DND-41 (cell line): ENCODE results near the gene MRPL33.

ENCODE experiments used
- ATAC-seq: fragments of 200-7000 bp; cut with Tn5 transposase; 3 replicates; pipeline ENCODE4 v1.9.1; 2021; ENCODE audit warnings: low read depth; ENCODE audit not compliant: insufficient read depth
- DNase-seq: peaks from one replicate; pipeline ENCODE4 v3.0.0-alpha.2; 2020
- H2AFZ ChIP-seq: 2 replicates; pipeline ENCODE4 v1.6.0; 2012; ENCODE audit warnings: low read depth, low read length
- H3K27ac ChIP-seq: 2 replicates; pipeline ENCODE4 v1.5.1; 2012; ENCODE audit warnings: low read length, inconsistent platforms
- H3K27me3 ChIP-seq: fragments of 200-600 bp; sonication (generic); 2 replicates; pipeline ENCODE4 v1.6.0; 2012; ENCODE audit warnings: low read length, mild to moderate bottlenecking, inconsistent platforms; ENCODE audit not compliant: insufficient read depth, poor library complexity
- H3K36me3 ChIP-seq: 2 replicates; pipeline ENCODE4 v1.5.1; 2012; ENCODE audit warnings: low read length, inconsistent platforms; ENCODE audit not compliant: insufficient read depth
- H3K4me1 ChIP-seq: 2 replicates; pipeline ENCODE4 v1.5.1; 2012; ENCODE audit warnings: mild to moderate bottlenecking, low read length; ENCODE audit not compliant: insufficient read depth
- H3K4me2 ChIP-seq: 2 replicates; pipeline ENCODE4 v1.6.0; 2012; ENCODE audit warnings: mild to moderate bottlenecking, moderate library complexity, low read length, inconsistent platforms; ENCODE audit not compliant: insufficient read depth
- H3K4me3 ChIP-seq, 2 experiments: fragments of 200-600 bp in 1 of 2; shearing (Covaris generic) in 1 of 2; 2 replicates each; pipeline ENCODE4 v1.5.1; 2012 to 2016; ENCODE audit warnings: inconsistent platforms in 2 of 2, low read length in 2 of 2, mild to moderate bottlenecking in 2 of 2, low read depth in 1 of 2, moderate library complexity in 1 of 2
- H3K79me2 ChIP-seq: 2 replicates; pipeline ENCODE4 v1.6.0; 2012; ENCODE audit warnings: low read length, inconsistent platforms; ENCODE audit not compliant: insufficient read depth
- H3K9ac ChIP-seq: 2 replicates; pipeline ENCODE4 v1.6.0; 2012; ENCODE audit warnings: low read depth, mild to moderate bottlenecking, inconsistent platforms, low read length, moderate library complexity
- H3K9me3 ChIP-seq: 2 replicates; pipeline ENCODE4 v1.5.1; 2012; ENCODE audit warnings: low read length, moderate library complexity, mild to moderate bottlenecking, inconsistent platforms; ENCODE audit not compliant: insufficient read depth, severe bottlenecking
- H4K20me1 ChIP-seq: 2 replicates; pipeline ENCODE4 v1.6.0; 2012; ENCODE audit warnings: low read length; ENCODE audit not compliant: insufficient read depth
- CTCF ChIP-seq: IDR thresholded peaks from 2 replicates; pipeline ENCODE4 v1.5.1; 2012; ENCODE audit warnings: borderline replicate concordance, low read length, moderate library complexity, mild to moderate bottlenecking; ENCODE audit not compliant: poor library complexity, severe bottlenecking; ENCODE audit errors: extremely low read depth
- EZH2 ChIP-seq: IDR thresholded peaks from 3 replicates; pipeline ENCODE4 v1.6.1; 2012; ENCODE audit warnings: borderline replicate concordance, low read depth, mild to moderate bottlenecking, moderate library complexity, low read length, inconsistent platforms; ENCODE audit not compliant: severe bottlenecking

Gene MRPL33

GRCh38 chr2:27796791-27797765, 25.6 kb downstream of the MRPL33 start:
- no peaks in the 10 kb centered on the region for H3K9me3 ChIP-seq
- no peaks in the 10 kb centered on the region for H3K27me3 ChIP-seq
- H3K4me2 ChIP-seq, result no peak overlapping the region
- H4K20me1 ChIP-seq, result no peaks in the 10 kb centered on the region
- no peak overlapping the region for H2AFZ ChIP-seq
- DNase-seq, result no peak
- no peak for ATAC-seq
- no peak overlapping the region for H3K4me3 ChIP-seq
- H3K4me1 ChIP-seq, result no peaks in the 10 kb centered on the region
- H3K79me2 ChIP-seq, result no peaks in the 10 kb centered on the region
- H3K36me3 ChIP-seq, result no peaks in the 10 kb centered on the region
- no peak overlapping the region for H3K9ac ChIP-seq
- no peak for TF ChIP-seq EZH2
- H3K27ac ChIP-seq, result no peak overlapping the region

- DNase-seq (no peak), ATAC-seq (no peak)
- TF ChIP-seq CTCF (no peak), EZH2 (no peak)
- Histone ChIP-seq H3K36me3 (no peaks in the 10 kb centered on the region), H3K9ac (no peak overlapping the region), H3K4me2 (no peak overlapping the region), H3K27me3 (no peaks in the 10 kb centered on the region), H4K20me1 (no peaks in the 10 kb centered on the region), H3K9me3 (no peaks in the 10 kb centered on the region), H3K79me2 (no peaks in the 10 kb centered on the region), H2AFZ (no peak overlapping the region), H3K27ac (no peak overlapping the region), H3K4me3 (no peak overlapping the region), H3K4me1 (no peaks in the 10 kb centered on the region)
These were observed 26.3 kb downstream of the MRPL33 start for GRCh38 chr2:27797841-27798240.

- Histone ChIP-seq H3K4me2 (no peak overlapping the region), H3K4me3 (no peak overlapping the region), H3K79me2 (no peaks in the 10 kb centered on the region), H4K20me1 (no peaks in the 10 kb centered on the region), H3K36me3 (no peaks in the 10 kb centered on the region), H3K27ac (no peak overlapping the region), H3K9me3 (no peaks in the 10 kb centered on the region), H3K4me1 (no peaks in the 10 kb centered on the region), H3K9ac (no peak overlapping the region), H3K27me3 (no peaks in the 10 kb centered on the region), H2AFZ (no peak overlapping the region)
- DNase-seq (no peak), ATAC-seq (no peak)
- TF ChIP-seq CTCF, result no peak
- TF ChIP-seq EZH2, result no peak
These were observed 27.0 kb downstream of the MRPL33 start for GRCh38 chr2:27798486-27798885.

- Histone ChIP-seq H2AFZ (no peak overlapping the region), H3K9me3 (no peaks in the 10 kb centered on the region), H3K27me3 (no peaks in the 10 kb centered on the region), H3K79me2 (no peaks in the 10 kb centered on the region), H3K4me2 (no peak overlapping the region), H3K27ac (no peak overlapping the region), H3K4me3 (no peak overlapping the region), H4K20me1 (no peaks in the 10 kb centered on the region), H3K4me1 (no peaks in the 10 kb centered on the region), H3K9ac (no peak overlapping the region), H3K36me3 (no peaks in the 10 kb centered on the region)
- TF ChIP-seq EZH2, result no peak
- no peak for TF ChIP-seq CTCF
- ATAC-seq, result no peak
- no peak for DNase-seq
These were observed 27.6 kb downstream of the MRPL33 start for GRCh38 chr2:27798948-27799645.
